Caco-2 (cell line): ENCODE measurements around the gene KHDRBS2. TPM values are rescaled to one million over a fixed set of nuclear protein-coding genes. Genes with fewer than 3 reads are reported as not detected.

ENCODE experiments used
- BruUV-seq: library from RNA; stranded (reverse); fragments of 400-500 nt; replicated peaks from 2 replicates; lab custom pipeline; 2021; lab: Mats Ljungman, UMichigan
- CTCF ChIA-PET: fragments of 300-600 bp; sonication (Branson Sonifier 250); formaldehyde crosslinking; loops from one replicate; lab custom pipeline; 2022; ENCODE audit warnings: antibody characterized with exemption; lab: Charles Lee
- POLR2A ChIA-PET: fragments of 300-600 bp; sonication (Branson Sonifier 250); formaldehyde crosslinking; loops from one replicate; lab custom pipeline; 2022; ENCODE audit warnings: antibody characterized with exemption; lab: Charles Lee
- DNase-seq, 2 experiments: peaks; one replicate each; pipeline versions ENCODE4 v3.0.0 to v3.0.0-alpha.2; 2020 to 2022
- H3K27me3 ChIP-seq: replicated peaks from 2 replicates; pipeline ENCODE4 v1.6.0; 2011; ENCODE audit warnings: low read length; ENCODE audit not compliant: control insufficient read depth, insufficient read depth
- H3K36me3 ChIP-seq: 2 replicates; pipeline ENCODE4 v1.5.1; 2011; ENCODE audit warnings: low read length; ENCODE audit not compliant: control insufficient read depth, insufficient read depth
- H3K4me1 ChIP-seq: fragments of 250-450 bp; sonication (Bioruptor Pico); 2 replicates; pipeline ENCODE4 v1.5.1; 2020; ENCODE audit warnings: mild to moderate bottlenecking
- H3K4me3 ChIP-seq: 2 replicates; pipeline ENCODE4 v1.5.1; 2011; ENCODE audit warnings: low read depth, mild to moderate bottlenecking, control low read depth, low read length
- H3K9me3 ChIP-seq: fragments of 250-450 bp; sonication (Bioruptor Pico); 2 replicates; pipeline ENCODE4 v1.5.1; 2020; ENCODE audit warnings: mild to moderate bottlenecking, moderate library complexity
- H3K27ac Mint-ChIP-seq: one replicate; pipeline ENCODE4 v1.8.0; 2022; ENCODE audit warnings: mixed read lengths; ENCODE audit not compliant: unreplicated experiment
- H3K27me3 Mint-ChIP-seq: one replicate; pipeline ENCODE4 v1.8.0; 2022; ENCODE audit warnings: mixed read lengths; ENCODE audit not compliant: insufficient read depth, unreplicated experiment
- H3K36me3 Mint-ChIP-seq: one replicate; pipeline ENCODE4 v1.8.0; 2022; ENCODE audit warnings: mild to moderate bottlenecking, mixed read lengths; ENCODE audit not compliant: insufficient read depth, unreplicated experiment
- H3K4me1 Mint-ChIP-seq: one replicate; pipeline ENCODE4 v1.8.0; 2022; ENCODE audit warnings: low read depth, mixed read lengths; ENCODE audit not compliant: unreplicated experiment
- H3K4me3 Mint-ChIP-seq: one replicate; pipeline ENCODE4 v1.8.0; 2022; ENCODE audit warnings: mild to moderate bottlenecking, moderate library complexity, mixed read lengths; ENCODE audit not compliant: unreplicated experiment
- H3K9me3 Mint-ChIP-seq: one replicate; pipeline ENCODE4 v1.8.0; 2022; ENCODE audit warnings: mixed read lengths; ENCODE audit not compliant: unreplicated experiment
- intact Hi-C: fragments of 100-400 bp; cut with micrococcal nuclease; formaldehyde crosslinking; loops from one replicate; pipeline ENCODE4 v1.10.0; 2022; ENCODE audit not compliant: unreplicated experiment
- total RNA-seq: library from RNA; stranded (reverse); gene quantifications from 2 replicates; pipeline ENCODE4 v1.2.3, GENCODE V29; 2022
- TF ChIP-seq, protein P1 (sequence below), 2 experiments: fragments of 200-600 bp in 1 of 2; IDR thresholded peaks; 1 replicate in 1 of 2; 2 replicates in 1 of 2; pipeline versions ENCODE4 v1.5.1 to v1.8.0; 2011 to 2022; ENCODE audit warnings: antibody characterized with exemption in 1 of 2, control low read depth in 1 of 2, inconsistent platforms in 1 of 2, low read depth in 1 of 2, low read length in 1 of 2, mild to moderate bottlenecking in 1 of 2, moderate library complexity in 1 of 2; ENCODE audit not compliant: insufficient read depth in 1 of 2, severe bottlenecking in 1 of 2, unreplicated experiment in 1 of 2

The KHDRBS2 gene
- total RNA-seq, 1 experiment from 2014 or later, result not detected

- TF ChIP-seq, protein P1, sequence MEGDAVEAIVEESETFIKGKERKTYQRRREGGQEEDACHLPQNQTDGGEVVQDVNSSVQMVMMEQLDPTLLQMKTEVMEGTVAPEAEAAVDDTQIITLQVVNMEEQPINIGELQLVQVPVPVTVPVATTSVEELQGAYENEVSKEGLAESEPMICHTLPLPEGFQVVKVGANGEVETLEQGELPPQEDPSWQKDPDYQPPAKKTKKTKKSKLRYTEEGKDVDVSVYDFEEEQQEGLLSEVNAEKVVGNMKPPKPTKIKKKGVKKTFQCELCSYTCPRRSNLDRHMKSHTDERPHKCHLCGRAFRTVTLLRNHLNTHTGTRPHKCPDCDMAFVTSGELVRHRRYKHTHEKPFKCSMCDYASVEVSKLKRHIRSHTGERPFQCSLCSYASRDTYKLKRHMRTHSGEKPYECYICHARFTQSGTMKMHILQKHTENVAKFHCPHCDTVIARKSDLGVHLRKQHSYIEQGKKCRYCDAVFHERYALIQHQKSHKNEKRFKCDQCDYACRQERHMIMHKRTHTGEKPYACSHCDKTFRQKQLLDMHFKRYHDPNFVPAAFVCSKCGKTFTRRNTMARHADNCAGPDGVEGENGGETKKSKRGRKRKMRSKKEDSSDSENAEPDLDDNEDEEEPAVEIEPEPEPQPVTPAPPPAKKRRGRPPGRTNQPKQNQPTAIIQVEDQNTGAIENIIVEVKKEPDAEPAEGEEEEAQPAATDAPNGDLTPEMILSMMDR (IDR thresholded peaks at IDR 0.05; ENCODE audit: insufficient read depth in 1 of 2, low read depth in 1 of 2, low read length in 1 of 2, severe bottlenecking in 1 of 2, unreplicated experiment in 1 of 2), result no peak
- Histone ChIP-seq H3K36me3 (no peaks in the 10 kb centered on the region), H3K27me3 (no peaks in the 10 kb centered on the region), H3K4me3 (no peak overlapping the region), H3K4me1 (no peaks in the 10 kb centered on the region), H3K9me3 (no peaks in the 10 kb centered on the region)
- Mint-ChIP-seq H3K36me3 (peaks cover 2% of the 10 kb centered on the region), H3K27ac (no peak overlapping the region), H3K4me1 (no peaks in the 10 kb centered on the region), H3K27me3 (no peaks in the 10 kb centered on the region), H3K4me3 (no peak overlapping the region), H3K9me3 (no peaks in the 10 kb centered on the region)
- no TSS peak for BruUV-seq
- no peak for DNase-seq
- intact Hi-C loops, result no loop called here
- POLR2A ChIA-PET, result no interaction called here
- CTCF ChIA-PET, result no interaction called here
Observed at GRCh38 chr6:62013719-62014118, 272.3 kb downstream of the KHDRBS2 start.

DNA sequence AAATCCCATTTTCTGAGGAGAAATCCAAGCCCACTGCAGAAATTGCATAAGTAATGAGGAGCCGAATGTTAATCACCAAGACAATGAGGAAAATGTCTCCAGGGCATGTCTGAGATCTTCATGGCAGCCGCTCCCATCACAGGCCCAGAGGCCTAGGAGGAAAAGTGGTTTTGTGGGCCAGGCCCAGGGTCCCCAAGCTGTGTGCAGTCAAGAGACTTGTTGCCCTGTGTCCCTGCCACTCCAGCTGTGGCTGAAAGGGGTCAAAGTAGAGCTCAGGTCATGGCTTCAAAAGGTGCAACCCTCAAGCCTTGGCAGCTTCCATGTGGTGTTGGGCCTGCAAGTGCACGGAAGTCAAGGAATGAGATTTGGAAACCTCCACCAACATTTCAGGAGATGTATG is 276.6 kb downstream of the KHDRBS2 start:
- H3K36me3 ChIP-seq, result no peaks in the 10 kb centered on the region
- ChIA-PET POLR2A (no interaction called here), CTCF (no interaction called here)
- no peaks in the 10 kb centered on the region for H3K27me3 Mint-ChIP-seq
- intact Hi-C loops, result no loop called here
- no peaks in the 10 kb centered on the region for H3K27me3 ChIP-seq
- no peak overlapping the region for H3K4me3 ChIP-seq
- no peaks in the 10 kb centered on the region for H3K9me3 Mint-ChIP-seq
- TF ChIP-seq, protein P1 (IDR thresholded peaks at IDR 0.05; ENCODE audit: insufficient read depth in 1 of 2, low read depth in 1 of 2, low read length in 1 of 2, severe bottlenecking in 1 of 2, unreplicated experiment in 1 of 2), result no peak
- peaks cover 5% of the 10 kb centered on the region for H3K36me3 Mint-ChIP-seq
- no peak overlapping the region for H3K27ac Mint-ChIP-seq
- no peaks in the 10 kb centered on the region for H3K4me1 ChIP-seq
- H3K9me3 ChIP-seq, result no peaks in the 10 kb centered on the region
- no peak for DNase-seq
- no peak overlapping the region for H3K4me3 Mint-ChIP-seq
- no peaks in the 10 kb centered on the region for H3K4me1 Mint-ChIP-seq
- BruUV-seq, result no TSS peak

GRCh38 chr6:61989616-61990015 is 296.4 kb downstream of the KHDRBS2 start:
- H3K4me3 ChIP-seq, result no peak overlapping the region
- H3K36me3 Mint-ChIP-seq, result no peaks in the 10 kb centered on the region
- TF ChIP-seq, protein P1 (IDR thresholded peaks at IDR 0.05; ENCODE audit: insufficient read depth in 1 of 2, low read depth in 1 of 2, low read length in 1 of 2, severe bottlenecking in 1 of 2, unreplicated experiment in 1 of 2), result no peak
- no peaks in the 10 kb centered on the region for H3K4me1 Mint-ChIP-seq
- no peaks in the 10 kb centered on the region for H3K4me1 ChIP-seq
- H3K27ac Mint-ChIP-seq, result no peak overlapping the region
- no TSS peak for BruUV-seq
- intact Hi-C loops, result no loop called here
- H3K27me3 ChIP-seq, result no peaks in the 10 kb centered on the region
- H3K9me3 ChIP-seq, result no peaks in the 10 kb centered on the region
- no peaks in the 10 kb centered on the region for H3K36me3 ChIP-seq
- POLR2A ChIA-PET, result no interaction called here
- H3K4me3 Mint-ChIP-seq, result no peak overlapping the region
- no peak for DNase-seq
- H3K9me3 Mint-ChIP-seq, result no peaks in the 10 kb centered on the region
- no peaks in the 10 kb centered on the region for H3K27me3 Mint-ChIP-seq
- CTCF ChIA-PET, result no interaction called here
